ENCODE measurements around the gene ASAP2. TPM values are rescaled to one million over a fixed set of nuclear protein-coding genes. Genes with fewer than 3 reads are reported as not detected.

The ASAP2 gene
- total RNA-seq, 1 experiment from 2014 or later = 12.6 TPM

DNA sequence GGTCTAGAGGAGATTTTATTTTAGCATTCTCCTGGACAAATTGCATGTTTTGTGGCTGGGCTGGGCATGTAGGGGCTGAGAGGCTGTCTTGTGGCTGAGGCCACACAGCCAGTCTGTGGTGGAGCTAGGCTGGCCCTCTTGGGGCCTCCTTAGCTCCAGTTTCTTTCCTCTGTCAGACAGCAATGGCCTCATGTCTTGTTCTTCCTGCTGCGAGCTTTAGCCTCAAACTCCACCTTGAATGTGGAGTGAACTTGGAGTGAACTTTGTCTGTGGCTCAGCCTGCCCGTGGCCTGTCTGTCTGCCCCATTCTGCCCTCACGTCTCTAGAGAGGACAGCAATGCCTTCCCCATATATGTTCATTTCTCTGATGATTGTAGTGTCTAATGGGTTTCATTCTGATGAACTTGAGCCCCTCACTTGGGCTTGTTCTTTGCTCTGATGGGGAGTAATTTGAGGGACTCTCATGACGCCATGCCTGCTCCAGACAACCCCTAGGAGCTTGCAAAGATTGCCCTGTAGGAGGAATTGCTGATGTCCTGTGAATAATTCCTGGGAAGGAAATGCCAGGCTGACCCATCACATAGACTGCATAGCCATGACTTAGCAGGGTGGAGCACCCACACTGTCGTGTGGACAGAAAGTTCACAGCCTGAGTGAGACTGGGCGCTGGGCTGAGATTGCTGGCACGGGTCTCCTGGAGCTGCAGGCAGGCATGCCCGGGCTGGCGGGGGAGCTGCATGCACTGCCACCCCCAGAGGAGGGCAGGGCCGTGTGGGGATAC is 42.6 kb downstream of the ASAP2 start:
- Mint-ChIP-seq H3K36me3 (ENCODE audit: insufficient read depth in 1 of 3, low read depth in 3 of 3) (peaks cover 0 to 8% (median 1%) of the 10 kb centered on the region in 3 experiments; a peak in 2 of 7 replicates), H3K4me3 (no peak overlapping the region), H3K27ac (peak overlapping the region in 1 of 3 experiments; percentile 65; a peak in 2 of 7 replicates), H3K27me3 (ENCODE audit: low read depth) (no peaks in the 10 kb centered on the region), H3K4me1 (peaks cover 44 to 46% of the 10 kb centered on the region in 2 experiments), H3K9me3 (no peaks in the 10 kb centered on the region)
- H2BK5ac ChIP-seq (ENCODE audit: insufficient read length, low read length) = no peak overlapping the region
- H3K27me3 ChIP-seq (ENCODE audit: insufficient read depth, low read length) = no peaks in the 10 kb centered on the region
- H2BK20ac ChIP-seq (ENCODE audit: low read depth, low read length, poor library complexity, severe bottlenecking) = no peak overlapping the region
- WGBS (ENCODE audit: extremely low coverage, insufficient read length, low lambda C conversion rate) = no CpG with 5 or more reads among the region's 10 CpGs
- no peaks in the 10 kb centered on the region for H4K20me1 ChIP-seq (ENCODE audit: control insufficient read depth, insufficient read depth, insufficient read length)
- no peak for DNase-seq
- H3K9ac ChIP-seq (ENCODE audit: extremely low read depth, insufficient read length, low read length) = no peak overlapping the region
- H3K14ac ChIP-seq (ENCODE audit: insufficient read depth, low read length) = no peak overlapping the region
- no peak overlapping the region for H3K27ac ChIP-seq (ENCODE audit: insufficient read length, low read depth, low read length)
- H3T11ph ChIP-seq (ENCODE audit: low read length) = no peak overlapping the region
- H3K4me1 ChIP-seq (ENCODE audit: insufficient read depth, low read length) = 0 out of 2 replicates have a peak, but pooled peaks cover 2% of the 10 kb centered on the region
- H3K23ac ChIP-seq (ENCODE audit: insufficient read length, low read depth, low read length) = no peak overlapping the region
- no peak overlapping the region for H3K56ac ChIP-seq (ENCODE audit: insufficient read length, low read depth, low read length)
- no peak overlapping the region for H3K4ac ChIP-seq (ENCODE audit: low read depth, low read length)
- no peak overlapping the region for H2BK12ac ChIP-seq (ENCODE audit: insufficient read length, low read depth, low read length)
- H2AFZ ChIP-seq (ENCODE audit: low read length) = no peak overlapping the region
- H3K4me2 ChIP-seq (ENCODE audit: insufficient read depth, insufficient read length, low read length) = no peak overlapping the region
- no peak overlapping the region for H4K8ac ChIP-seq (replicated peaks; ENCODE audit: insufficient read length, low read depth, low read length)
- no peak overlapping the region for H2BK120ac ChIP-seq (ENCODE audit: low read depth, low read length, poor library complexity, severe bottlenecking)
- TF ChIP-seq, protein P1, sequence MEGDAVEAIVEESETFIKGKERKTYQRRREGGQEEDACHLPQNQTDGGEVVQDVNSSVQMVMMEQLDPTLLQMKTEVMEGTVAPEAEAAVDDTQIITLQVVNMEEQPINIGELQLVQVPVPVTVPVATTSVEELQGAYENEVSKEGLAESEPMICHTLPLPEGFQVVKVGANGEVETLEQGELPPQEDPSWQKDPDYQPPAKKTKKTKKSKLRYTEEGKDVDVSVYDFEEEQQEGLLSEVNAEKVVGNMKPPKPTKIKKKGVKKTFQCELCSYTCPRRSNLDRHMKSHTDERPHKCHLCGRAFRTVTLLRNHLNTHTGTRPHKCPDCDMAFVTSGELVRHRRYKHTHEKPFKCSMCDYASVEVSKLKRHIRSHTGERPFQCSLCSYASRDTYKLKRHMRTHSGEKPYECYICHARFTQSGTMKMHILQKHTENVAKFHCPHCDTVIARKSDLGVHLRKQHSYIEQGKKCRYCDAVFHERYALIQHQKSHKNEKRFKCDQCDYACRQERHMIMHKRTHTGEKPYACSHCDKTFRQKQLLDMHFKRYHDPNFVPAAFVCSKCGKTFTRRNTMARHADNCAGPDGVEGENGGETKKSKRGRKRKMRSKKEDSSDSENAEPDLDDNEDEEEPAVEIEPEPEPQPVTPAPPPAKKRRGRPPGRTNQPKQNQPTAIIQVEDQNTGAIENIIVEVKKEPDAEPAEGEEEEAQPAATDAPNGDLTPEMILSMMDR (conservative IDR thresholded peaks at IDR 0.05) = no peak
- H3K18ac ChIP-seq (ENCODE audit: insufficient read length, low read depth, low read length) = no peak overlapping the region
- H3K9me3 ChIP-seq (ENCODE audit: control insufficient read depth, low read depth, low read length) = no peaks in the 10 kb centered on the region
- H3K79me1 ChIP-seq (ENCODE audit: insufficient read depth, low read depth, low read length, poor library complexity, severe bottlenecking) = no peaks in the 10 kb centered on the region
- H4K91ac ChIP-seq (ENCODE audit: insufficient read length, low read depth, low read length) = no peak overlapping the region
- no peak overlapping the region for H2AK5ac ChIP-seq (ENCODE audit: insufficient read length, low read length)
- peaks cover 3% of the 10 kb centered on the region for H3K23me2 ChIP-seq (ENCODE audit: insufficient read length, low read depth, low read length, poor library complexity, severe bottlenecking)
- H4K5ac ChIP-seq (ENCODE audit: insufficient read length, low read depth, low read length) = no peak overlapping the region
- H3K79me2 ChIP-seq (ENCODE audit: insufficient read depth, low read length) = 0 out of 2 replicates have a peak, but pooled peaks cover 3% of the 10 kb centered on the region
- H2BK15ac ChIP-seq (ENCODE audit: low read depth, low read length) = no peak overlapping the region

Data from H9 (cell line).